ENCODE data around the gene MED17.
A peak's percentile ranks its signal among the peaks of the same experiment; 100 is the strongest.
"Not testable (repeated sequence)": the region's sequence is repeated elsewhere in the genome, so short reads cannot be mapped to it uniquely, and the experiment has no call there.

The MED17 gene

GRCh38 chr11:93741882-93742226, 42.2 kb upstream of the MED17 start:
- TF ChIP-seq GLIS3 (CRISPR knock-in tag; IDR thresholded peaks at IDR 0.05): no peak
- TF ChIP-seq SNAI2 (CRISPR knock-in tag; IDR thresholded peaks at IDR 0.05): peak; percentile 44; the same call in 1 of the 2 replicates
- peak; percentile 43 for ATAC-seq

GRCh38 chr11:93743291-93743690, 40.8 kb upstream of the MED17 start:
- TF ChIP-seq CREB5 (CRISPR knock-in tag; IDR thresholded peaks at IDR 0.05; ENCODE audit: low read depth) (no peak), TCF4 (CRISPR knock-in tag; IDR thresholded peaks at IDR 0.05; ENCODE audit: borderline replicate concordance) (no peak), TOX (CRISPR knock-in tag; IDR thresholded peaks at IDR 0.05; ENCODE audit: borderline replicate concordance) (no peak), SNAI2 (CRISPR knock-in tag; IDR thresholded peaks at IDR 0.05) (no peak), ZNF70 (CRISPR knock-in tag; IDR thresholded peaks at IDR 0.05) (no peak), ISL1 (CRISPR knock-in tag; IDR thresholded peaks at IDR 0.05) (no peak), POU6F1 (CRISPR knock-in tag; IDR thresholded peaks at IDR 0.05; ENCODE audit: borderline replicate concordance, low read depth) (no peak), RARB (CRISPR knock-in tag; IDR thresholded peaks at IDR 0.05) (no peak), ZC3H10 (CRISPR knock-in tag; IDR thresholded peaks at IDR 0.05) (no peak), ZFP3 (CRISPR knock-in tag; IDR thresholded peaks at IDR 0.05) (no peak), BACH2 (CRISPR knock-in tag; IDR thresholded peaks at IDR 0.05; ENCODE audit: borderline replicate concordance) (no peak), TSHZ2 (CRISPR knock-in tag; IDR thresholded peaks at IDR 0.05) (no peak), ZNF8 (CRISPR knock-in tag; IDR thresholded peaks at IDR 0.05) (no peak), CSDC2 (CRISPR knock-in tag; IDR thresholded peaks at IDR 0.05) (no peak), ESRRG (CRISPR knock-in tag; IDR thresholded peaks at IDR 0.05) (no peak), CSRNP3 (CRISPR knock-in tag; IDR thresholded peaks at IDR 0.05) (no peak), PPARA (CRISPR knock-in tag; IDR thresholded peaks at IDR 0.05; ENCODE audit: borderline replicate concordance) (no peak)
- no peak for ATAC-seq

GRCh38 chr11:93744669-93745004, 39.4 kb upstream of the MED17 start:
- TF ChIP-seq ARNTL (CRISPR knock-in tag; IDR thresholded peaks at IDR 0.05; ENCODE audit: borderline replicate concordance, low read depth) (no peak), ZFP3 (CRISPR knock-in tag; IDR thresholded peaks at IDR 0.05) (no peak), ZNF8 (CRISPR knock-in tag; IDR thresholded peaks at IDR 0.05) (no peak), ZC3H10 (CRISPR knock-in tag; IDR thresholded peaks at IDR 0.05) (no peak), GLIS3 (CRISPR knock-in tag; IDR thresholded peaks at IDR 0.05) (no peak)
- no peak for ATAC-seq

GRCh38 chr11:93745005-93745755, 38.9 kb upstream of the MED17 start:
- not testable (repeated sequence) for ATAC-seq

- no peak for ATAC-seq
- TF ChIP-seq OSR1 (CRISPR knock-in tag; IDR thresholded peaks at IDR 0.05) (no peak), CREB5 (CRISPR knock-in tag; IDR thresholded peaks at IDR 0.05; ENCODE audit: low read depth) (no peak), GLIS3 (CRISPR knock-in tag; IDR thresholded peaks at IDR 0.05) (no peak), ZC3H10 (CRISPR knock-in tag; IDR thresholded peaks at IDR 0.05) (no peak), ZFP3 (CRISPR knock-in tag; IDR thresholded peaks at IDR 0.05) (no peak), ZNF70 (CRISPR knock-in tag; IDR thresholded peaks at IDR 0.05) (no peak), PATZ1 (CRISPR knock-in tag; IDR thresholded peaks at IDR 0.05; ENCODE audit: borderline replicate concordance) (no peak), TOX (CRISPR knock-in tag; IDR thresholded peaks at IDR 0.05; ENCODE audit: borderline replicate concordance) (no peak), ZNF565 (CRISPR knock-in tag; conservative IDR thresholded peaks at IDR 0.05; ENCODE audit: low read depth) (no peak), CSDC2 (CRISPR knock-in tag; IDR thresholded peaks at IDR 0.05) (no peak), RARB (CRISPR knock-in tag; IDR thresholded peaks at IDR 0.05) (no peak), ISL1 (CRISPR knock-in tag; IDR thresholded peaks at IDR 0.05) (no peak), TCF4 (CRISPR knock-in tag; IDR thresholded peaks at IDR 0.05; ENCODE audit: borderline replicate concordance) (no peak)
These were observed 38.0 kb upstream of the MED17 start for GRCh38 chr11:93746101-93746500.

Measured in SK-N-SH treated with all-trans-retinoic acid at 6 μM for 48 hours (cell line).